Activated T-helper 17 cell treated with anti-CD3 and anti-CD28 coated beads, Interleukin-2, amount 50 U/mL, for 72 hours (primary cell): ENCODE data around the gene WDFY2. TPM values are rescaled to one million over a fixed set of nuclear protein-coding genes. Genes with fewer than 3 reads are reported as not detected.
"Not testable (repeated sequence)": the region's sequence is repeated elsewhere in the genome, so short reads cannot be mapped to it uniquely, and the experiment has no call there.

ENCODE experiments used
- ATAC-seq: fragments of 150-1000 bp; cut with Tn5 transposase; replicated peaks from 2 replicates; pipeline ENCODE4 v1.10.0; 2021; ENCODE audit warnings: mild to moderate bottlenecking, moderate library complexity
- H3K27ac Mint-ChIP-seq: one replicate; pipeline ENCODE4 v1.8.0; 2022; ENCODE audit warnings: mixed read lengths
- H3K27me3 Mint-ChIP-seq: one replicate; pipeline ENCODE4 v1.8.0; 2022; ENCODE audit warnings: mixed read lengths
- H3K36me3 Mint-ChIP-seq: one replicate; pipeline ENCODE4 v1.8.0; 2022; ENCODE audit warnings: low read depth, mild to moderate bottlenecking, mixed read lengths
- H3K4me1 Mint-ChIP-seq: one replicate; pipeline ENCODE4 v1.8.0; 2022; ENCODE audit warnings: mixed read lengths
- H3K4me3 Mint-ChIP-seq: one replicate; pipeline ENCODE4 v1.8.0; 2022; ENCODE audit warnings: mild to moderate bottlenecking, mixed read lengths
- H3K9me3 Mint-ChIP-seq: one replicate; pipeline ENCODE4 v1.8.0; 2022; ENCODE audit warnings: mixed read lengths
- total RNA-seq, 2 donors: library from RNA; stranded (reverse); gene quantifications; one replicate each; pipeline ENCODE4 v1.2.3, GENCODE V29; 2022

The WDFY2 gene
- total RNA-seq, 2 donors from 2014 or later, result 16.8 to 31.5 TPM

DNA sequence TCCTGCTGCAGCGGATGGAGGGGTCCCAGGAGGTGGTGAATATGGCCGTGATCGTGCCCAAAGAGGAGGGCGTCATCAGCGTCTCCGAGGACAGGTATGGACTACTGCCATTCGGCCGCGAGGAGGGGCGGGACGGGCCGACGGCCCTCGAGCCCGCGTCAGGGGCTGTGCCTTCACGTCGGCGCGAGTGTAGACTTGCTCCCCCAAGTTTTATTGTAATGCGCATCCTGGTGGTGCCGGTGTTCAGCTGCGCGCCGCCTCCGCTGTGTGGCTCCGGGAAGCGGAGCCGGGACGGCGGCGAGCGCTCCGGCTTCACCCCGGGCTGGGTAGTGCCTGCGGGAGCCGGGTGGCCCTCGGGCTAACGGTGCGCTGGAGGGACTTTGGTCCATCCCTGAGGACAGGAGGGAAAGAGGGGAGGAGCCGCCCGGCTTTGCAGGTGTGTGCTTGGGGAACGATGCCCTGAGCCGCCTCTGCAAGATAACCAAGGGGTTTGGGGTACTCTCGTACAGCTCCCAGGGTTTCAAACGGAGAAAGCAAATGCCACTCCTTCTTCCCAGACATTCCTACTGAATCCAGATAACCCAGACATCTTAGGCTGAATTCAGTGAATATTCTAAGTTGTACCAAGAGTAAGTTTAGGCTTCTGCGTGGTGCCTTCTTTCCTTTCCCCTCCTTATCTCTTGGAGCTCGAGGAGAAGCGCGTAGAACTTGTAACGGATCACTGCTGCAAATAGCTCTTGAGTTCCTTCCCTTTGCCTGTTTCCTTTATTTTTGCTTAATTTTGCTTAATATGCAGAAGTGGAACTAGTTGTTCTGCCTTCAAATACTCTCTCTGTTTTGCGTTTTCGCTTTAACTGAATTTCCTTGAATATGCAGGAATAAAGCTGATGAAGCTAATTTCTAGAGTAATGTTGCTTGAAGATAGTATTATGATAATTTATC lies 740 bp downstream of the WDFY2 start:
- Mint-ChIP-seq H3K4me3 (peak overlapping the region; percentile 100), H3K9me3 (no peaks in the 10 kb centered on the region), H3K27ac (peak overlapping the region; percentile 99), H3K36me3 (peaks cover 9% of the 10 kb centered on the region), H3K27me3 (no peaks in the 10 kb centered on the region), H3K4me1 (peaks cover 33% of the 10 kb centered on the region)
- peak; percentile 33 for ATAC-seq

DNA sequence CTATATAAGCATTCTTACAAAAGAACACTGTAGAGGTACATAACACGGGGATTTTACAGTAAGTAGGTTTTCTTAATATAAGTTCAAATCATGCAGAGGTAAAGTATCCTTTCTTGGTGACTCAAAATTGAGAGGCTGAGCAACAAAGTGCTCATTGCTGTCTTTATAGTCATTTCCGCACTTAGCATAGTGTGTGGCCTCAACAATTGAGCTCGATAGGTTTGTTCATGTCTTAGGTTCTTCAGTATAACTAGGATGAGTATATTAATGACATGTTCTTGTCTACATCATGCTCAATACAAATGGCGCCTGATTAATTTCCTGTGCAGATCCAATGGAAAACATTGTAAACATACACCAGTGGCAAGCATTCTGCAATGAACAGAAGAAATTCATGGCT lies 1.4 kb downstream of the WDFY2 start:
- H3K27me3 Mint-ChIP-seq, result no peaks in the 10 kb centered on the region
- peak overlapping the region; percentile 99 for H3K27ac Mint-ChIP-seq
- ATAC-seq, result peak; percentile 56
- no peaks in the 10 kb centered on the region for H3K9me3 Mint-ChIP-seq
- peak overlapping the region; percentile 100 for H3K4me3 Mint-ChIP-seq
- peaks cover 9% of the 10 kb centered on the region for H3K36me3 Mint-ChIP-seq
- H3K4me1 Mint-ChIP-seq, result peaks cover 40% of the 10 kb centered on the region

DNA sequence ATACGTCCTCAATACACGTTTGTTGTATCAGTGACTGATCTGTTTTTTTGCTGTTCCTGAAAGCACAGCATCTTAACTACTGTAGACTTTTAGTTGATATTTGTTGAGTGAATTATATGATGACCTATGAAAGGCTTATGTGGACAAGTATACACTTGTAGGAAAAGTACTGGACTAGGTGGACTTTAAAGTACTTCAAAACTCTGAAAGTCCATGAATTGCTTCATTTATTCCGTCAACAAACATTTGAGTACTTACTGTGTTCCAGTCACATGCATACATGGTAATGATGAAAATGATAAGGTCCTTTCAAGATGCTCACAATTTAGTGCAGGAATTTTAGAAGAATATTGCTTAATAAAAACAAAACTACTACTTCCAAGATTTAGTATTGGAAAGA lies 3.1 kb downstream of the WDFY2 start:
- ATAC-seq, result no peak
- H3K4me3 Mint-ChIP-seq, result peak overlapping the region; percentile 100
- H3K9me3 Mint-ChIP-seq, result no peaks in the 10 kb centered on the region
- H3K27me3 Mint-ChIP-seq, result no peaks in the 10 kb centered on the region
- H3K4me1 Mint-ChIP-seq, result peaks cover 45% of the 10 kb centered on the region
- no peak overlapping the region for H3K27ac Mint-ChIP-seq
- peaks cover 9% of the 10 kb centered on the region for H3K36me3 Mint-ChIP-seq

DNA sequence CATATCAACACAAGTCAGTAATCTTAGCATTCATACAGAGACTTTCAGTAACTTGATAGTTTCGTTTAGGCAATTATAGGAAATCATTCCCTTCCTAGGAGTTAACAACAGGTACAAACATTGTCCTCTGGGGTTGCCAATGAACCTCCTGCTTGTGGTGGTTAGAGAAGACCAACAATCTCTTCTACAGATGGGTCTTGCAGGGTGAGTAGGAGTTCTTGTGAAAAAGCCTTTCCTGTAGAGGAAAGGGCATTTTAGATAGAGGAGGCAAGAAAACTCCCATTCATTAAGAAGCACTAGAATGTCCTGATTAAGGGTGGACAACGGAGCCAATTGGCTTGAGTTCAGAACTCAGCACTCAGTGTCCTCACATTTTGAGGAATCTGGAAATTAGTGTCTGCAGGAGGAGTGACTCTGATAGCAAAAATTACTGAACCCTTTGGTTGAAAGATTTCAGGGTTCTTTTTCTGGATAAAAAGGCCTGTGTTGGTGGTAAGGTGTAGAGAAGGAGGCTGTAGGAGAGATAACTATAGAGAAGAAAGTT lies 4.2 kb downstream of the WDFY2 start:
- ATAC-seq, result no peak
- H3K9me3 Mint-ChIP-seq, result no peaks in the 10 kb centered on the region
- H3K4me3 Mint-ChIP-seq, result peak overlapping the region; percentile 100
- peaks cover 9% of the 10 kb centered on the region for H3K36me3 Mint-ChIP-seq
- H3K27me3 Mint-ChIP-seq, result no peaks in the 10 kb centered on the region
- peak overlapping the region; percentile 80 for H3K27ac Mint-ChIP-seq
- H3K4me1 Mint-ChIP-seq, result peaks cover 40% of the 10 kb centered on the region

DNA sequence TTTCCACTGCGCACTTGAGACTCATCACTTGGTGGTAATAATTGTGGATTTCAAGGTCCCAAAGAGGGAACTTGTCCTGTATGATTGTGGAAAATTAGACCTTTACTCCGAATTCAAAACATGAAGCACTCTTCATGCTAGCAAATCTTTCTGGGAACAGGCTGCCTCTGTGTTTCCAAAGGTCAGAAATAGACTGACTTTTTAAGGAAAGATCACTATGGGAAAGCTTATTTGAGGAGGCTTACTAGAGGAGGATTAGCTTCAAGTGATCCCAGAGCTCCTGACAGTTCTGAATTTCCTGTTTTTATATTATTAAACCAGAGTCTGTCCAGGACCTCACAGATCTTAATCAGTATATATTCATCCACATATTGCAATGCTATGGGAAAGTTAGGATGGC lies 5.5 kb downstream of the WDFY2 start:
- H3K9me3 Mint-ChIP-seq, result no peaks in the 10 kb centered on the region
- peak overlapping the region; percentile 34 for H3K4me3 Mint-ChIP-seq
- peaks cover 9% of the 10 kb centered on the region for H3K36me3 Mint-ChIP-seq
- ATAC-seq, result no peak
- no peaks in the 10 kb centered on the region for H3K27me3 Mint-ChIP-seq
- H3K27ac Mint-ChIP-seq, result no peak overlapping the region
- H3K4me1 Mint-ChIP-seq, result peaks cover 46% of the 10 kb centered on the region

DNA sequence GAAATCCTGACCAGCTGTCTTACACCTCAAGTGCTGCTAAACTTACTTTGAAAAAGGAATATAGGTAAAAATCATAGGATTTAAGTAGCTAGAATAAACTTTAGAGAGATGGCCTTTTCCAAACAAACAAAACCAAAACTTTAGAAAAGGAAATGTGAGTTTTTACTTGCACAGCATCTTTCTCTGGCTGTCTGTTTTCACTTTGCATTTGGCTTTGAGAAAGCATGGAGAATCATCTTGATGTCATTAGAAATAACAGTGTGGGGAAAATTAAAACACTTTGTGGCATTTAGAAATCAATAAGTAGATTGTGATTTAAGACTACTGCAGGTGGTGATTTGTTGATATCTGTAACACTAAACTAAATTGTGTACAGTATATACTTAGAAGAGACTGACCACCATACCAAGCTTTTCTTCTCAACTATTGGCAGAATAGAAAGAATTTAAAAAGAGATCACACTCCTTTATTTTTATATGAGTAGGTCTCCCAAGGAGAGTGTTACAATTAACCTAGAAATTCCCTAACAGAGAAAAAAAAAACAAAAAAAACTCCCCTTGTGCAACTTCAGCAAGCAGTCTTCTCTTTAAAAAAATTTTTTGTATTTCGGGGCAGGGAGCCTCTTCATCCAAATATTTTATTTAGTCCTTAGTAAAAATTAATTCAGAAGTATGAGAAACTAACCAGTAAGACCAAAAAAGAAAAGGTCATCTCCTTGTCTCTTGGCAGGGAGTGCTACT lies 6.1 kb downstream of the WDFY2 start:
- H3K36me3 Mint-ChIP-seq, result peaks cover 12% of the 10 kb centered on the region
- peak overlapping the region; percentile 34 for H3K4me3 Mint-ChIP-seq
- H3K27me3 Mint-ChIP-seq, result no peaks in the 10 kb centered on the region
- H3K4me1 Mint-ChIP-seq, result peaks cover 49% of the 10 kb centered on the region
- no peaks in the 10 kb centered on the region for H3K9me3 Mint-ChIP-seq
- no peak overlapping the region for H3K27ac Mint-ChIP-seq
- no peak for ATAC-seq

DNA sequence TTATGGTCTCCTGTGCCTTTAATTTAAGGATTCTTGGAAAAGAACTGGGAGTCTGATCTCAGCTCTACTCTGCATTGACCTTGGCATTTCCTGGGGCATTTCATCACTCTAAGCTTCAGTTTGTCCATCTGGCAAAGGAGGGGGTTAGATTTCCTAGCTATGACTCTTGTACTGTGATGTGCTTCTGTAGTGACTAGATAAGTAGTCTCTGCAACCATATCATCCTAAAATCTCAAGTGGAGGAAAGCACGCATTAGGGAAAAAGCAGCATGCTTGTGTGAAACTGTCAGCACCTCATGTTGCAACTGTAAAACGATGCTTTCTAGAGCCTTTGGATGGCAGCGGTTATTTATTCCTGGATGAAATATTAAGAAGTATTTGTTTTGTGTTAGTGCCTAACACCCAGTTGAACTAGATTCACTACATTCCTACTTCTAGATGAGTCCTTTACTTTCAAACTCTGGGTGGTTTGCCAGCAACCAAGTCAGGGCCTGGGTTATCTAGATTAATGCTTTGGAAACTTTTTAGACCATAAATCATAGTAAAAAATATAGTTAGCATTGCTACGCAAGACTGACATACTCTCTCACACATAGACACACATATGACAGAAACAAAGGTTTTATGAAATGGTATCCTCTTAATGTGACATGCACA lies 6.8 kb downstream of the WDFY2 start:
- no peaks in the 10 kb centered on the region for H3K27me3 Mint-ChIP-seq

DNA sequence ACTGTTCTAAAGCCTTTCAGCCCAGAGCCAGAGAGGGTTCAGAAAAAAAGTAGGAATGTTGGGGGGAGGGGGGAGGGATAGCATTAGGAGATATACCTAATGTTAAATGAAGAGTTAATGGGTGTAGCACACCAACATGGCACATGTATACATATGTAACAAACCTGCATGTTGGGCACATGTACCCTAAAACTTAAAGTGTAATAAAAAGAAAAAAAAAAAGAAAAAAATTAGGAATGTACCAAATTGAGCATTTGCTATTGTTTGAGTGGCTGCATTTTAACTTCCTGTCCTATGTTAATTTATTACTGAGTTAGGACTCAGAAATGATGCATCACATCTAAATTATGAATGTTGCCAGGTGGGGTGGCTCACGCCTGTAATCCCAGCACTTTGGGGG lies 7.7 kb downstream of the WDFY2 start:
- not testable (repeated sequence) for H3K27ac Mint-ChIP-seq, ATAC-seq, H3K36me3 Mint-ChIP-seq, H3K27me3 Mint-ChIP-seq, H3K9me3 Mint-ChIP-seq, H3K4me3 Mint-ChIP-seq
- peaks cover 47% of the 10 kb centered on the region for H3K4me1 Mint-ChIP-seq

More for the DNA sequence above, 6.8 kb downstream of the WDFY2 start:
- Mint-ChIP-seq H3K36me3 (peaks cover 7% of the 10 kb centered on the region), H3K27ac (no peak overlapping the region), H3K4me1 (peaks cover 49% of the 10 kb centered on the region), H3K4me3 (no peak overlapping the region), H3K9me3 (no peaks in the 10 kb centered on the region)
- no peak for ATAC-seq

DNA sequence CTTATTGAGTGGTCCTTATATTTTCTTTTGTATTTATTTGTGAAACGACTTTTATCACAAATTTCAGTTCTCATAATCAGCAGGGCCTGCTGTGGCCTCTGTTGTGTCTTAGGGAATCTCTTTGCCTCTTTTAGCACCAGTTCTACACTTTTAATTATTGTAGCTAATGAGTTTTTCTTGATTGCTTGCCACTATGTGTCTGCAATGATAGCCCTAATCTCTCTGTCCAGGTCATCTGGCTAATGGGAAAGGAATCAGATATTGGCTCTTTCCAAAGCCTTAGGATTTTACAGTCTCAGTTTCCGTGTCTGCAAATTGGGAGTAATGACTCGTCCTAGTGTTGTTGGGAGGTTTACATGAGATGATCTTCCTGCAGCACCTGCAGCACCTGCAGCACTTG lies 10.2 kb downstream of the WDFY2 start:
- H3K27me3 Mint-ChIP-seq, result no peaks in the 10 kb centered on the region
- H3K4me1 Mint-ChIP-seq, result peaks cover 34% of the 10 kb centered on the region
- no peaks in the 10 kb centered on the region for H3K9me3 Mint-ChIP-seq
- no peak for ATAC-seq
- H3K27ac Mint-ChIP-seq, result no peak overlapping the region
- no peak overlapping the region for H3K4me3 Mint-ChIP-seq
- peaks cover 7% of the 10 kb centered on the region for H3K36me3 Mint-ChIP-seq

DNA sequence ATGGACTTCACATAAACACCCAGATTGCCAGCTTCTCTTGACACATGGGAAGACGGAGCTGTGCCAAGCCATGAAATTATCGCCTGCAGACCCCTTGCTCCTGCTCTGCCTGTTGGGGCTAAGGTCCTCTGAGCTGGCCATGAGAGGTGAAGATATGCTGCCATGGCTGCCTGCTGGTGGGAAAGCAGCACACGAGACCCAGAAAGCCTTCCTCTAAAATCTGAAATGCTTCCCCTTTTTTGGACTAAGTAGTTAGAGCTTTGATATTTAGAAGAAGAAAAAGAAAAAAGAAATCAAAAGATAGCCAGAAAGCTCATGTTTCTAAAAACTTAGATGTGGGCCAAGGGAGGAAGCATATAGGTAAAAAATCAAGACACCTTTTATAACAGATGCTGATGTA lies 11.2 kb downstream of the WDFY2 start:
- Mint-ChIP-seq H3K27me3 (no peaks in the 10 kb centered on the region), H3K4me1 (peaks cover 32% of the 10 kb centered on the region), H3K36me3 (peaks cover 7% of the 10 kb centered on the region), H3K4me3 (no peak overlapping the region), H3K9me3 (no peaks in the 10 kb centered on the region), H3K27ac (peak overlapping the region; percentile 26)
- no peak for ATAC-seq

DNA sequence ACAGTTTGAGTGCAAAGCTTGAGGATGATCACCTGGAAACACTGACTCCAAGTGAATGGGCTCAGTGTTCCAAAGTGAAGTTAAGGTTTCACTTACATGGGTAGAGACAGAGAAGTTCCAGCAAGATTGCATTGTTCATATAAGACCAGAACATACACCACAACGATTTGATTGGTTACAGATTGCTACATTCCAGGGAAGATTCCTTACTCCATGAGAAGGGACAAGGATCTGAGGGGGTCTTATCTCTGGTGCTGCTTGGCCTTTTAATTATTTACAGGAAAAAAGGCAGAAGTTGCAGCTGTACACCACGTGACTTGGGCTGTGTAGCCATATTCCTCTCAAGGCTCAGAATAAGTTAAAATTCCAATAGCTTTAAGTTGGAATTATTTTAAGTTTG lies 12.3 kb downstream of the WDFY2 start:
- Mint-ChIP-seq H3K9me3 (no peaks in the 10 kb centered on the region), H3K27ac (no peak overlapping the region), H3K4me3 (no peak overlapping the region), H3K27me3 (no peaks in the 10 kb centered on the region), H3K4me1 (peaks cover 31% of the 10 kb centered on the region), H3K36me3 (peaks cover 7% of the 10 kb centered on the region)
- no peak for ATAC-seq

DNA sequence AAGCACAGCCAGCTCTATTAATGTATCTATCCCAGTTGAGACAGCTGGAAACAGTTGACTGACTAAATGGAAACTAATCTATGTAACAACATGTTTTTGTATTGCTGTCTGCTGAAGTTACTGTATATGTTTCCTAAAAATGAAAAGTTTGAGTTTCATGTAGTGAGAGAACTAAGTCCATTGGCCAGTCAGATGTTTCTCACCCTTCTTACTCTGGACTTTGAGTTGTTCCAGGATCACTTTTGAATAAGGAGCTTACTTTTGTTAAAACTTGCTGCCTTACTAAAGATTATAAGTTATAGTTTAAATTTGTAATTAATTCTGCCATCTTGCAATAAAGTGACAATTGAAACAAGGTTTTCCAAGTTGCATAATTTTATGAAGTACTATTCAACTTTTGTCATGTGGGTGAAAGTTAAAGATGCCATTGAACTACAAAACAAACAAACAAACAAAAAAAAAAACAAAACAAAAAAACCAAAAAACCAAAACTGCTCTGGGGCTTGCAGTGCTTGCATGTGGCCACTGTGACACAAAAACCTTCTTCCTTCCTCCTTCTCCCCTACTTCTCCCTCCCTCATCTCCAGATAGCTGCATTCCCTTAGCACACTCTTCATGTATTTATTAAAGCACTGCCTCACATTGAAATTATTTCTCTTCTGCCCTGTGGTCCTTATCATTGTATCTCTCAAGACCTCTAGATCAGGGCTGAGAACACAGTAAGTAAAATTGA lies 15.3 kb downstream of the WDFY2 start:
- H3K4me1 Mint-ChIP-seq, result peaks cover 42% of the 10 kb centered on the region
- no peaks in the 10 kb centered on the region for H3K27me3 Mint-ChIP-seq
- H3K27ac Mint-ChIP-seq, result peak overlapping the region; percentile 32
- H3K9me3 Mint-ChIP-seq, result no peaks in the 10 kb centered on the region
- H3K4me3 Mint-ChIP-seq, result peak overlapping the region; percentile 51
- peak; percentile 26 for ATAC-seq
- H3K36me3 Mint-ChIP-seq, result peaks cover 13% of the 10 kb centered on the region

DNA sequence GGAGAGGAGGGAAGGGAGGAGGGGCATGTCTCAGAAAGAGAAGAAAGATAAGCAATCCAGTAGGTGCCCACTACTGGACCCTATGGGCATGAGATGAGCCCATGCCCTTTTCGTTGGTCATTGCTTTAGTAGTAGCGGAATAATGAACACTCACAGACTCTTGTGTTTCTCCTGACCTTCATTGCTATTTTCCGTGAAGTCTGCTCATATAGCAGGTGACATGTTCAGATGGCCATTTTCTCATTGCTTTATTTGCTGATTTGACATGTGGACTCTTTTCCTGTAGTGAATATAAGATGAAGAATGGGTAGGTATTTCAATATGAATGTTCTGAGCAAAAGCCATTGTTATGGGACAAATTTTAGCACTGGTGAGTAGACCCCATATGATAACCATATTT lies 16.4 kb downstream of the WDFY2 start:
- Mint-ChIP-seq H3K27me3 (no peaks in the 10 kb centered on the region), H3K36me3 (peaks cover 6% of the 10 kb centered on the region), H3K4me3 (no peak overlapping the region), H3K9me3 (no peaks in the 10 kb centered on the region), H3K4me1 (peaks cover 43% of the 10 kb centered on the region), H3K27ac (no peak overlapping the region)
- no peak for ATAC-seq
